A673 (cell line): ENCODE results near the gene ZNF839.

ENCODE experiments used
- EZH2 ChIP-seq: fragments of 200-600 bp; sonication (generic); IDR thresholded peaks from 2 replicates; pipeline ENCODE4 v1.6.1; 2017; ENCODE audit warnings: borderline replicate concordance, low read depth, mild to moderate bottlenecking, mixed read lengths, antibody characterized with exemption, low read length; ENCODE audit not compliant: poor library complexity, severe bottlenecking
- TF ChIP-seq, protein P1 (sequence below): fragments of 300-800, 200-600 bp; sonication (generic); conservative IDR thresholded peaks from 2 replicates; pipeline ENCODE4 v1.5.1; 2017; ENCODE audit warnings: low read depth, mild to moderate bottlenecking, antibody characterized with exemption, low read length, moderate library complexity, mixed read lengths

- TF ChIP-seq, protein P1, sequence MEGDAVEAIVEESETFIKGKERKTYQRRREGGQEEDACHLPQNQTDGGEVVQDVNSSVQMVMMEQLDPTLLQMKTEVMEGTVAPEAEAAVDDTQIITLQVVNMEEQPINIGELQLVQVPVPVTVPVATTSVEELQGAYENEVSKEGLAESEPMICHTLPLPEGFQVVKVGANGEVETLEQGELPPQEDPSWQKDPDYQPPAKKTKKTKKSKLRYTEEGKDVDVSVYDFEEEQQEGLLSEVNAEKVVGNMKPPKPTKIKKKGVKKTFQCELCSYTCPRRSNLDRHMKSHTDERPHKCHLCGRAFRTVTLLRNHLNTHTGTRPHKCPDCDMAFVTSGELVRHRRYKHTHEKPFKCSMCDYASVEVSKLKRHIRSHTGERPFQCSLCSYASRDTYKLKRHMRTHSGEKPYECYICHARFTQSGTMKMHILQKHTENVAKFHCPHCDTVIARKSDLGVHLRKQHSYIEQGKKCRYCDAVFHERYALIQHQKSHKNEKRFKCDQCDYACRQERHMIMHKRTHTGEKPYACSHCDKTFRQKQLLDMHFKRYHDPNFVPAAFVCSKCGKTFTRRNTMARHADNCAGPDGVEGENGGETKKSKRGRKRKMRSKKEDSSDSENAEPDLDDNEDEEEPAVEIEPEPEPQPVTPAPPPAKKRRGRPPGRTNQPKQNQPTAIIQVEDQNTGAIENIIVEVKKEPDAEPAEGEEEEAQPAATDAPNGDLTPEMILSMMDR, result no peak
- TF ChIP-seq EZH2, result no peak
Measured at GRCh38 chr14:102280376-102280962, 39.1 kb upstream of the ZNF839 start.
